Renal cortical epithelial cell (primary cell): ENCODE measurements around the gene CACNA1C. TPM values are rescaled to one million over a fixed set of nuclear protein-coding genes. Genes with fewer than 3 reads are reported as not detected.

ENCODE experiments used
- DNase-seq: peaks from one replicate; pipeline ENCODE4 v3.0.0-alpha.2; 2011; ENCODE audit warnings: low read depth
- total RNA-seq: library from RNA; depleted of rRNA; stranded (reverse); fragments of >200 nt; gene quantifications from 2 replicates; pipeline ENCODE4 v1.2.3, GENCODE V29; 2014

The CACNA1C gene
- total RNA-seq, 1 donor from 2014 or later: 0.05 TPM

DNA sequence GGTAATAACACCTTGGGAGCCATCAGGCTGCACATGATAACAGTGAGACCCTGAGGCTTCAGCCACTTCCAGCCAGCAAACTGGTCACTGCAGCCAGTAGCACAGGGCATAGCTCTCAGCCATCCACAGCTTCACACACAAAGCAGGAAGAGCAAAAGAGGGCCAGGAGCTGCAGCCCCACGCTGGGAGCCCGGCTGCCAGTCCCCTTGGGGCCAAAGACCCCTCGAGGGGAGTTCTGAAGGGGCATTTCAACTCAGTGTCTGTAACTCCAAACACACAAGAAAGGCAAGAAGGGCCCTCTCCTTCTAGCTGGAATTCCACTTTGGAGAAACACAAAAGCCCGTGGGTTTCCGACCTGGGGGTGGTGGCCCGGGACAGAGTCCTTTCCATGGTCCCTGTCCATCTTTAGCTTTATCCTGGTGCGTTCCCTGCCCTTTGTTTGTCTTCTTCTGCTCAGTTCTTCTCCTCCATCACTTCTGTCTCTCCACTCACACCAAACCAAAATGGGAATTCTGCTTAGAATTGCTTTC, 590.2 kb downstream of the CACNA1C start:
- DNase-seq: no peak

DNA sequence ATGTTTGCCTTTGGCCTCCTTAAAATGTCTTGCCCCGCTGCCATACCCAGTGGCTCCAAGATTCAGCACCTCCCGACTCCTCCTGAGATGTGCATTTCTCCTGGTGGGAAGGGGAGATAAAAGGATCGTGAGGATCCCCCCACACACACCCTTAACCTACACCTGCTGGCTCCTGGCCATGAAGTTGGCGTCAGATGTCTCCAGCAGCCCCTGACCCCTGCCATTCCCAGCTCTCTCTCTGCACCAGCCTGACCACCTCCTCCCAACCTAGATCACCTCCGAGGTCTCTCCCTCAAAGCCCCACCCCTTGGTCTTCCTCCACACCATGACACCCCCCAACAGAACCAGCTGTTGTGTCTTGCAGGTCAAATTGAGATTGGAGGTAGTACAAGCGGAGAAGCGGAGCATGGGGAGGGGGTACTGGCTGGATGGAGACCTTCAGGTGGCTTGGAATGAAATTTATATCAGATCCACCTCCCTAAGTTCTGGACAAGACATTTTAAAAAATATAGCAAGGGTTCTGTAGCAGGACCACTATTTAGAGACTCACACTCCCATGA, 590.9 kb downstream of the CACNA1C start:
- no peak for DNase-seq

DNA sequence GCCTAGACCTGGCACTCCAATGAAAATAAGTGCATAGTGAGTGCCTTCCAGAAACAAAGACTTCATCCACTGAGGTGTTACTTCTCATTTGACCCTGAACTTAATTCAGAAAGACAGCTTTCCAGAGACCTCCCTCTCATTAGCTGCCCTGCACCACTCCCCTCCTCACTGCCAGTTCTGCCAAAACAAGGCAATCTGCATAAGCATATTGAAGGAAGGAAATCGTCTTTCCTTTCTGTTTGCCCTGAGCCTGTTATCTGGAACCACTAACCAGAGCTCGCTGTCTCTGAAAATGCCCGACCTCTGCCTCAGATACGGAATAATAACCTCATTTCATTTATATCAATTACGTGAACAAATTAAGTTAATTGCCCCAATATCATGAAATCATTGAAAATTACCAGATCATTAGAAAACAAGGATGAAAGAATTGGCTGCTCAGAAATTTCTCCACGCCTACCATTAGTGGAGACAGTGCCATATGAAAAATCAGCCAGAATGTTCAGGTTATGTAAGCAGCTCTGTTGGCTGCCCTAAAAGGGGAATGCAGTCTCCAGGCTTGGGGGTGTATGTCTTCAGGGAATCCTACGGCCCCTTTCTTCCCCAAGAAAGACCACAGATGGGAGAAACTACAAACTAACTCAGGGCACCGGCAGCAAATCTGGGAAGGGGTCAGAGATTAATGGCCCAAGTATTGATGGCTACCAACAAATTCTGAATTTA, 592.1 kb downstream of the CACNA1C start:
- DNase-seq: no peak

DNA sequence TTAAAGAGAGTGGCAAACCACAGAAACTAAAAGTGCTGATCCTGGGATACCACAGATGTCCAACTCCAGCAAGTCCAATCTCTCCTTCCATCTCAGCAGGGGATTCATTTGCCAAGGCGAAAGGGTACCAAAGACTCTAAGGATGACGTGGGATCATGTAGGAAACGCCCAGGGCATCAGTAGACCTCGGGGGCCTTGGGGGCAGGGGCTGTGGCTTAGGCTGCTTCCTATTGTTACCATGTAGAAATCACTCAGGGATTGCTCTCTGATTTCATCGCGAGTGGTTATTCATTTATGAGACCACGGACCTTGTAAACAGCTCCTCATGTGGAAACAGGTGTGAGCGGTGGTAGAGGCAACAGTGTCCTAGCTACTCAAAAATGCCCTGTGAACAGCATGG, 592.7 kb downstream of the CACNA1C start:
- DNase-seq: no peak

DNA sequence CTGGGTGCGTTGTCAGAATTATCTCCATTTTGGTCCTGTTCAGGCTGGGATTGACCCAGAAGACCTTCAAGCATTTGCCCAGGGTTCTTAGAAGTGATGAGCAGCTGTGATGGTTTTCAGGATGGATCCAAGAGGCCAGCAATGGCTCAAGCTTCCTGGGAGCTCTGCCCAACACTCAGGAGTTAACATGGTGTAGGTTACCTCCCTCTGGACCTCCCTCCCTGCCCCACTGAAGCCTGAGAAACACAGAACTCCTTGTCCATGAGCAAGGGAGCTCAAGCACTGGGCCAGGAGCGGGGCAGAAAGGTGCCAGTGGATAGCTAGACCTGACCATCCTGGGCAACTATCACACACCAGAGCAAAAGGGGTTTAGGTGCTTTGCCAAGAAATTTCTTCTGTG, 593.6 kb downstream of the CACNA1C start:
- DNase-seq: no peak

DNA sequence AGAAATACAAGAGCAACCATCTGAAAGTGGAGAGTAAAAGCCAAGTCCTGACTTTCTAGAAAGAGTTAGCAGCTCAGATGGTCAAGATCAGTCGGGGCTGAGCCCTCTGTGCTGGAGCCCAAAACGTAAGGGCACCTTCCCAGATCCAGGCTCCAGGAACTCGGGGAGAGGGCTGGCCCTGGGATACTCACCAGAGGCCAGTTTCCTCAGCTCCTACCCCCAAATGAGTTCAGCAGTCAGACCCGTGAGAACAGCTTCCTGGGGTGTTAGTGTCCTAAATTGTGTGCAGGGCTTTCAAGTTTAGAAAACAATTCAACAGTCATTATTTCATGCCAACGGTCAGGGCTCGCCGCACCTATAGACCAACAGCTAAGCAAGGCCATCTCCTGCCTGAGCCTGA, 594.4 kb downstream of the CACNA1C start:
- no peak for DNase-seq

DNA sequence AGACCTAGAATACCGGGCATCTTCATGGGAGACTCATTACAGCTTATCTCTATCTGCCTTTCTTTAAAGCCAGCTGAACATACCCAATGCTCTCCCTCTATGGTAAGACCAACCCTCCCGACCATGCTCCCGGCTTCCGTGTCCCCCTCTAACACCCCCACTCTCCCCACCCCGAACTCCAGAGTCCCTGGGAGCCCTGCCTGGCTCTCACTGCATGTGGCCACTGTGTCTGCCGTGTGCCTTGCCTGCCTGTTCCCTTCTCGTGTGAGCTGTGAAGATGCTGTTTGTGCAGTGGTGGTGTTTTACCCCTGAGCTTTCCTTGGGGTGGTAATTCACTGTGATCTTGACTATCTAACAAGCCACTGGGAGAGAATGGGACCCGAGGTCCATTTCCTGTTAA, 595.6 kb downstream of the CACNA1C start:
- no peak for DNase-seq

DNA sequence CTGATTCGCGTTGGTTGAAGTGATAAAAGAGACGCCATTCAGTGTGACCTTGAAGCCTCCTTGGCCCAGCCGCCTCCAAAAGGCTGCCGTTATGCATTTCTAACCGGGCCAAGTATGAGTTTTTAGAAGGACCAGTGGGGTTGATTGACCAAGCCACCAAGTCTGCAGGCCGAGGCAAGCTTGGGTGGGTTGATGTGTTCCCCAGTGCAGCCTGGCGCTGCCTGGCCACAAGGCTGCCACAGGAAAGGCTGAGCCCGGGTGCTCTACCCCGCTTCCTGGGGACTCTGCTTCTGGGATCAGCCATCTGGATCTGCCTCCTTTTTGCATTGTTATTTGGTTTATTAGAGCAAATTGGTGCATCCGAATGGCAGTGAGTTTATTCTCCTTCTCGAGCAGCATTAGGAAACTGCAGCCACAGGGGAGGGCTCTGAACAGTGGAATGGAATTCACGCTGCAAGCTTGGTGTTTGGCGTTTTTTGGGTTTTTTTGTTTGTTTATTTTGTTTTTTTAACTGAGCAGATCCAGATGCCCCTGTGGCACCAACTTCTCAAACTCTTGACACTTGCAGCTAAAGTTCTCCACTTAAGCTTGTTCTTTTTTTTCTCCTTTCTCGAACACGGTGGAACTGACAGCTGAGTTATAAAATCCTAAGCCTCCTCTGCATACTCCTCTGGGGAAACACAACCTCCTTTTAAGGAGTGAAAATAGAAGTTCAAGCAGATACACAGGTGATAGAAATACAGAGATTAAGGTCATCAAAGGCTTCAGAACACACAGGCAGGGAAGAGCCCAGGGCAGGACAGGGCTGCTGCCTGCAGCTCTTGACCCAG, 596.6 kb downstream of the CACNA1C start:
- DNase-seq: no peak

DNA sequence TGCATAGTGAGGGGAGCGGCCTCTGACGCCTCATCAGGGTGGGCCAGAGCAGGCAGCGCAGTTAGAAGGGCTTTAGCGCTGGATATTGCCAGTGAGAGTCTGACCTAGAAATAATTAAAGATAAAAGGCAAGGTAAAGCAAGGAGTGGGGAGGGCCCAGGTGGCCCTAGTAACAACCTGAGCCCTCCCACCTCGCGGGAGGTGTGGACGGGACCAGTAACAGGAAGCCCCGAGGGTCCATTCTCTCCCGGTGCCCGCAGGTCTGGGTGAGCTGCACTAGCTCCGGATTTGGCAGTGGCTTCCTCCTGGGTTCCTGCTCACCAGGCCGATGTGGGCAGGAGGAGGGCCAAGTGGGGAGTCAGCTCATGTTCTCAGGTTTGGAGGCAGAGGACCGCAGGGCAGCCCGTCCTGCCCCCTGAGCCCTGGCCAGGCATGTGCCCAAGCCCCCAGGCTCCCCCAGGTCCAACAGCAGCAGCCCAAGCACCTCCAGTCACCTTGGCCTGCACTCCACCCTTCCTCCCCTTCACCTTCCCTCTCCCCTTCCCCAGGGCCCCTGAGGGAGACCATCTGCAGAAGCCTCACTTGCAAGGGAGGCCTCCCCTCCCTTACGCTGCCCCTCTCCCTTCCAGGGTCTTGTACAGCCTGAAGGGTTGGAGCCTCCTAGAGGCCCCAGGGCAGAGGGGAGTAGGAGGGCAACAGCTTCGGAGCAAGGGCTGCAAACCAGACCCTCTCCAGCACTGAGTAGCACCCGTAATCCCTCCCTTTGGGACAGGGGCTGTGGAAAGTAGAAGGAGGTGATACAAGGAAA, 597.7 kb downstream of the CACNA1C start:
- DNase-seq: no peak

DNA sequence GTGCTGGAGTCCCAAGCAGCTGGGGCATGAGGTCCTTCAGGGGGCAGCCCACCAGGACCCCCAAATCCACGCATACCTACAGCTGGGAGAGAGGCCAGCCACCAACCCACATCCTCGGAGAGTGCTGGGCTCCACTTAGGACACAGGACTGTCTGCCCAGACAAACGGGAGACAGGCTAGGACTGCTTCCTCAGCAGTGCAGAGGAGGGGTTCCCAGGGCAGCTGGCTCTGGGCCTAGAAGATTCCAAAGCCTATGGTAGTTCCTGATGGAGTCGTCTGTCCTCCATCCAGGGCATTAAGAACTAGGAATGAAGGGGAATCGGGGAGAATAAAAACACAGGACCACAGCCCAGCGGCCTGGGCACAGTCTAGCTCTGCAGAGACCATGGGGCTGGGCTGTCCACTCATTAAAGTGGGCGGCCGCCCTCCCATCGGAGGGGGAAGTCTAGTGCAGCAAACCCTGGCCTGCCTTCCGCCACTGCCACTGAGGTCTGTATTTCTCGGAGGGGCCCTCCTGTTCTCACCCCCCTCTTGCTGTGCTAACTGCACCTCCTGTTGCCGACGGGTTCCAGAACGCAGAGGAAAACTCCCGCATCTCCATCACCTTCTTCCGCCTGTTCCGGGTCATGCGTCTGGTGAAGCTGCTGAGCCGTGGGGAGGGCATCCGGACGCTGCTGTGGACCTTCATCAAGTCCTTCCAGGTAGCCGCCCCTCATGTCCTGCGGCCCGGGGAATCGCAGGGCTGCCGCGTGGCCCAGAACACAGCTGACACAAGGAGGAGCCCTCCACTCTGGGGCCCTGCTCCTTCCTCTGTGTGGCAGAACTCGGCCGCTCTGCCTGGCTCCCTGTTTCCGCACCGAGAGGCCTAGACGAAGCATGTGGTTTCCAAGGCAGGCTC, 598.5 kb downstream of the CACNA1C start:
- DNase-seq: no peak

DNA sequence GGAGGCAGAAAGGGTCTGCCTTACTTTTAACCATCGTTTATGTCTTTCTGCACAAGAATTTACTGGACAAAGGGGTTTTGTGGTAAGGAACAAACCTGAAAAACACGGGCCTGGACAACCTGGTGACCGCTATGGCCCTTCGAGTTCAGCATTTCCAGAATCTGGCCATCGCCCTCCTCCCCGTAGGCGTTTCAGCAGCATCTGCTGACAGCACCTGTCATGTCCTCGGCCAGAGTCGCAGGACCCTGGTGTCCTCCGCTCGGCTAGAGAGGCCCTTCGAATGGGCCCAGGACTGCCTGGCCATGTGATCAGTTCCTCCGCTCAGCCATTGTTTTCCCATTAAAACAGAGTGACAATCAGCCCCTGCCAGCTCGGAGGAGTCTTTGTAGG, 599.2 kb downstream of the CACNA1C start:
- DNase-seq: no peak

DNA sequence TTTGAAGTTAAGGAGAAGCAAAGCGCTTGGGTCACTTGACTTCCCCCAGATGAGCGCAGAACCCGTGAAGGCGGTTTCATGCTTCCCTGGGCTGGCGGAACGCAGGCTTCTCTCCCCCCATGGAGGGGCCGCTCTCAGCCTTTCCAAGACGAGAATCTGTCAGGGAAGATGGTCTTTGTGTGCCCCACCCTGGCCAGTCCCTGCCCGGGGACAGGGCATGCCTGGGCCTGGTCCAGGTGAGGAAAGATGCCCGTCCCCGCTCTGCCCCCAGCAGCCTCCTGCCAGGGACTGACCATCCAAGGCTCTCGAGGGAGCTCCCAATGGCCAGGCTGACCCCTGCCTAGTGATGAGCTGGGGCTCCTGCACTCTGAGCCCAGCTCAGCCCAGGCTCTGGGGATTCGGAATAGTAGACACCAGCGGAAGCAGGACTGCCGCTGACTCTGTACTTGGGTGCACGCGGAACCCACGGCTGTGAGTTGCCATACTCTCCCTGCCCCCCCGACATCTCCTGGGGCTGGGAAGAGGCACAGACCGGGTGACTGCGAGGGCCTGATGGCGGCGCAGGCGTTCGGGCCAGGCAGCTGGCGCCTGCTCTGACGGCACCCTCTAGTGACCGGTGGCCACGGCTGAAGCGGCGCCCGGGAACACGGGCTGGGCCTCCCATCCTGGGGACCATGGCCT, 599.8 kb downstream of the CACNA1C start:
- no peak for DNase-seq

DNA sequence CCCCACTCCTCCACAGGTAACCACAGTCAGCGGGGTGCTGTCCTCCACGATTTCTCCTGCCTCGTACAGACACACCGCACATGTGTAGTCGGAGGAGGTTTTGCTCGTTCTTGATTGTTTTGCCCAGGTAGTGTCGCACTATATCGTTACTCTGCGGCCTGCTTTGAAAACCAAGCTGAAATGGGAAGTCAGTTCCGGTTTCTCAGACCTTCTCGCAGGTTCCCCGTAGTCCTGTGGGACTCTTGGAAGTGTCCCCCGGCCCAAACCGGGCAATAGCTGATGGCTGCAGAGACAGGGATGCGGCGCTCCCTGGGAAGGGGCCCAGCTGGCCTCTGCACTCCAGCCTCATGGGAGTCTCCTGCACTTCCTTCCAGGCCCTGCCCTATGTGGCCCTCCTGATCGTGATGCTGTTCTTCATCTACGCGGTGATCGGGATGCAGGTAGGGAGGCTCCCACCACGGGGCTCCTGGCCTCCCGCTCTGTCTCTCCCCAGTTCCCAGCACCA, 600.7 kb downstream of the CACNA1C start:
- no peak for DNase-seq

DNA sequence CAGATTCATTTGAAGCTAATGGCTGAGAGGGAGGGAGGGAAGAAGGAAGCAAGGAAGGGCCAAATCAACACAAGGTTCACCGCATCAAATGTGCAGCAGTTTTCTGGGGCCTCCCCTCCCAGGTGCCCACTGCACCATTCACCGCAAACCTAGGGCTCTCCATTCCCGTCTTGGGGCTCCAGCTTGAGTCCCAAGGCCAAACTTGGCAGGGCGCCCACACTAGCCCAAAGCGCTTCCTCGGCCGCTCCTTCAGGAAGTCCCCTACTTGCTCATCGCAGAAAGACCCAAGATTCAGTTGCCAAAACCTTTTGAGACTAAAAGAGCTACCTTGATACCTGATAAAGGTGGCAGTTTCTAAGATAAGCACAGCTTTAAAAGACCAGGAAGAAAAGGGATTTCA, 601.5 kb downstream of the CACNA1C start:
- no peak for DNase-seq

DNA sequence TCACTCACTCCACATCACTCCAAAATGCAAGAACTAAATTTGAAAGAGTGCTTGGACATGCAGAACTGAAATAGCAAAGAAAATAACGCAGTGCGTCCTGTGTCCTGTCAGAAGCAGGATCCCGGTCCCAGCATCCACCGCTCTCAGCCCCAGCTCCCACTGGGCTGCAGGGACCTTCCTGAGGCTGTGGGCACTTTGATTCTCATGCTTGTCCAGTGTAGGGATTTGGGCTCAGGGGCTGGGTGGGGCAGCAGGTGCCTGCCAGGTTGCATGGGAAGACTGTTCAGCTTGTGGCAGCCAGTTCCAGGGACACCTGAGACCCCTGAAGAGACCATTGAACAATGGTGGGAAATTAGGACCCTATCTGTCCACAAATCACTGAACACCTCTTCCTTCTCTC, 602.0 kb downstream of the CACNA1C start:
- no peak for DNase-seq

DNA sequence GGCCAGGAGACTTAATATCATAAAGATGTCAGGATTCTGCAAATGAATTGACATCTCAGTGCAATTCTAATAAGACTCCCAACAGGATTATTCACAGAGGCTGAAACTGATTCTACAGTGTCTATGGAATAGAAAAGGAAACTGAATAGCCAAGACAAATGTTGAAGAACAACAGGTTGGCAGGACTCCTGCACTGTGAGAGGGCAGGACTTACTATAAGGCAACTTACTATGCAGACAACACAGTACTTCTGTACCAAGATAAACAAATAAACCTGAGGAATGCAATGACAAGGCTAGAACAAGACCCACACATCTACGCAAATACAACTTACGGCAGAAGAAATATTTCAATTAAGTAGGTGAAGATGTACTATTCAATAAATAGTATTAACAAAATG, 609.7 kb downstream of the CACNA1C start:
- no peak for DNase-seq

DNA sequence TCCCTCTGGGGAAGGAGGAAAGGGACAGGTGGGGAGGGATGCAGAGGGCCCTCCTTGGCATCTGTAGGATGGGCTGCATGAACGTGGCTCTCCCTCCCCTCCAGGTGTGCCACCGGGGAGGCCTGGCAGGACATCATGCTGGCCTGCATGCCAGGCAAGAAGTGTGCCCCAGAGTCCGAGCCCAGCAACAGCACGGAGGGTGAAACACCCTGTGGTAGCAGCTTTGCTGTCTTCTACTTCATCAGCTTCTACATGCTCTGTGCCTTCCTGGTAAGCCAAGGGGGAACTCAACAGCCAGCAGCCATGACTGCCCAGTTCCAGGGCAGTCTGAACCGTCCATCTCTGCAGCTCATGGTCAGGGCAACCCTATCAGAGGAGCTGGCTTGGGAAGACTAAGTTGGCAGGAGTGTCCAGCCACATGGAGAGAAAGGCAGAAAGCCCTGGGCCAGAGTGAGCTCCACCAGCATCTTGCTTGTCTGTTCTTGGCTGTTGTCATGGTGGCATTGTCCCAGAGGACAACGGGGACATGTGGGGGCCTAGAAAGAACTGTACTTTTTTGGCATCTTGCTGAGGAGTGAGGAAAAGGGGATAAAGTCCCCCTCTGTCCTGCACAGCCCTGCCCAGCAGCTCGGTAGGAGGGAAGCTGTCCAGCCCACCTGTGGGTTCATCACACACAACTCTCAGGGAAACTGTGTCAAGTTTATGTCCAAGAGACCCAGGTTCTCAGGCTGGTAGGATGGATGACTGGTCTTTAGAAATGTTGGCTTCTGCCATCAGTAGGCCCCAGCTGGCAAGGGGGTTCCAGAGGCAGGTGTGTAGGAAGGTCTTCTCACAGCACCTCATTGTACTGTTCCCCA, 612.2 kb downstream of the CACNA1C start:
- no peak for DNase-seq

DNA sequence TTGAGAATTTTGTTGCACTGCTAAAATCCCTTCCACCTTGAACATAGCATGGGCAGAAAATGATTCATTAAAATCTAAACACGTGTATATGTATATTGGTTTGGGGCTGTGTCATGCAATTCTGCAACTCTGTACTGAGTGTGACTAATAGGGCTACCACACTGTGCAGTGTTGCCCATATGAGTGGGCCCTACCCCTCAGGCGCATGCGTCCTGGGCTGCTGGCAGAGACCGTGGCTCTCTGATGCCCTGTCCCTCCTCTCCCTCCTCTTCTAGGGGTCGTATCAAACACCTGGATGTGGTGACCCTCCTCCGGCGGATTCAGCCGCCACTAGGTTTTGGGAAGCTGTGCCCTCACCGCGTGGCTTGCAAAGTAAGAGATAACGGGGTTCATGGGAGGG, 613.6 kb downstream of the CACNA1C start:
- no peak for DNase-seq

DNA sequence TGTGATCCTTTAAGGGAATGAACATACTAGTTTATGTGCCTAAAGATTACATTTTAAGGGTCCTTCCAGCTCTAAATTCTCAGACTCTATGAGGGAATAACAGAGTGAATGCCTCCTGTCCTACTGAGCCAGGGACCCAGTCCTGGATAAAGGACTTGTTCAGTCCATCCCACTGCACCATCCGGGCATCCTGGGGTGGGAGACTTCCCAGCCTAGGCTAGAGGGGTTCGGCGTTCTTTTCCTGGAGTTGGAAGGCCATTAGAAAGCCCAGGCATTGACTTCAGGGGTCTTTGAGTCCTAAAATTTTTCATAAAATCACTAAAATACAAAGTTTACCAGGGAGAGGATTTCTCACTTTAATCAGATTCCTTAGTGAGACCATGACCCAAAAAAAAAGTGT, 614.1 kb downstream of the CACNA1C start:
- no peak for DNase-seq
